IMR-90 (cell line): ENCODE results near the gene DNAH8. TPM values are rescaled to one million over a fixed set of nuclear protein-coding genes. Genes with fewer than 3 reads are reported as not detected.

Experiments used
- ATAC-seq: fragments of 200-7000 bp; cut with Tn5 transposase; 2 replicates; pipeline ENCODE4 v1.9.1; 2020; ENCODE audit warnings: low read depth, mild to moderate bottlenecking, moderate library complexity
- BruUV-seq: library from RNA; stranded (reverse); fragments of 400-500 nt; replicated peaks from 2 replicates; lab custom pipeline; 2021; lab: Mats Ljungman, UMichigan
- CTCF ChIA-PET: fragments of 300-600 bp; formaldehyde crosslinking; extraction: SDS; loops from one replicate; lab custom pipeline; 2021; ENCODE audit warnings: antibody characterized with exemption; lab: Yijun Ruan, JAX
- POLR2A ChIA-PET: fragments of 300-600 bp; sonication (Branson Sonifier 250); formaldehyde crosslinking; loops from one replicate; lab custom pipeline; 2022; ENCODE audit warnings: antibody characterized with exemption; ENCODE audit not compliant: unreplicated experiment; lab: Charles Lee
- DNase-seq: peaks from one replicate; pipeline ENCODE4 v3.0.0; 2013
- H2AFZ ChIP-seq: replicated peaks from 2 replicates; pipeline ENCODE3; 2013; ENCODE audit warnings: low read length, mild to moderate bottlenecking; ENCODE audit not compliant: poor library complexity
- H2AK5ac ChIP-seq: 2 replicates; pipeline ENCODE4 v1.6.1; 2013; ENCODE audit warnings: low read depth, low read length, inconsistent platforms
- H2AK9ac ChIP-seq: replicated peaks from 2 replicates; pipeline ENCODE3; 2013; ENCODE audit warnings: mild to moderate bottlenecking, low read depth, low read length, moderate library complexity; ENCODE audit not compliant: poor library complexity
- H2BK120ac ChIP-seq: 2 replicates; pipeline ENCODE4 v1.6.1; 2013; ENCODE audit warnings: low read depth, low read length, inconsistent platforms
- H2BK15ac ChIP-seq: 3 replicates; pipeline ENCODE4 v1.6.1; 2013; ENCODE audit warnings: low read depth, low read length, inconsistent platforms
- H2BK20ac ChIP-seq: 2 replicates; pipeline ENCODE4 v1.6.1; 2013; ENCODE audit warnings: low read depth, mild to moderate bottlenecking, inconsistent platforms, low read length, moderate library complexity
- H2BK5ac ChIP-seq: 2 replicates; pipeline ENCODE4 v1.6.1; 2013; ENCODE audit warnings: mild to moderate bottlenecking, low read depth, low read length, inconsistent platforms; ENCODE audit not compliant: poor library complexity, severe bottlenecking
- H3K14ac ChIP-seq: replicated peaks from 2 replicates; pipeline ENCODE4 v1.6.1; 2013; ENCODE audit warnings: low read depth, low read length, inconsistent platforms
- H3K18ac ChIP-seq: 2 replicates; pipeline ENCODE4 v1.6.1; 2013; ENCODE audit warnings: low read depth, low read length, control low read depth
- H3K23ac ChIP-seq: 2 replicates; pipeline ENCODE4 v1.6.1; 2013; ENCODE audit warnings: low read depth, low read length, inconsistent platforms
- H3K27ac ChIP-seq: 2 replicates; pipeline ENCODE4 v1.5.1; 2013; ENCODE audit warnings: mild to moderate bottlenecking, control low read depth, low read length; ENCODE audit not compliant: insufficient read depth
- H3K27me3 ChIP-seq: 2 replicates; pipeline ENCODE4 v1.6.1; 2013; ENCODE audit warnings: low read length; ENCODE audit not compliant: control insufficient read depth, insufficient read depth
- H3K36me3 ChIP-seq: 2 replicates; pipeline ENCODE4 v1.6.1; 2013; ENCODE audit warnings: low read length, mixed read lengths; ENCODE audit not compliant: control insufficient read depth, insufficient read depth
- H3K4ac ChIP-seq: 2 replicates; pipeline ENCODE4 v1.6.1; 2013; ENCODE audit warnings: low read depth, low read length, inconsistent platforms
- H3K4me1 ChIP-seq: 2 replicates; pipeline ENCODE4 v1.6.1; 2013; ENCODE audit warnings: low read length, mixed read lengths; ENCODE audit not compliant: control insufficient read depth, insufficient read depth
- H3K4me2 ChIP-seq: 2 replicates; pipeline ENCODE4 v1.6.1; 2013; ENCODE audit warnings: low read depth, mild to moderate bottlenecking, control low read depth, low read length, moderate library complexity
- H3K4me3 ChIP-seq: 2 replicates; pipeline ENCODE4 v1.5.1; 2013; ENCODE audit warnings: low read depth, mild to moderate bottlenecking, control low read depth, low read length, moderate library complexity; ENCODE audit not compliant: insufficient read depth
- H3K56ac ChIP-seq: 2 replicates; pipeline ENCODE4 v1.6.1; 2013; ENCODE audit warnings: low read length, inconsistent platforms; ENCODE audit not compliant: insufficient read depth; ENCODE audit errors: extremely low read depth
- H3K79me1 ChIP-seq, 2 experiments: 2 replicates each; pipeline ENCODE4 v1.6.1; 2013; ENCODE audit warnings: low read length in 2 of 2, inconsistent platforms in 1 of 2, low read depth in 1 of 2
- H3K9ac ChIP-seq: 2 replicates; pipeline ENCODE4 v1.6.1; 2013; ENCODE audit warnings: low read depth, low read length, control low read depth
- H3K9me1 ChIP-seq: 2 replicates; pipeline ENCODE4 v1.6.1; 2013; ENCODE audit warnings: low read length, inconsistent platforms; ENCODE audit not compliant: insufficient read depth
- H3K9me3 ChIP-seq: 2 replicates; pipeline ENCODE4 v1.6.1; 2013; ENCODE audit warnings: low read length; ENCODE audit not compliant: control insufficient read depth, insufficient read depth
- H4K20me1 ChIP-seq: 2 replicates; pipeline ENCODE4 v1.6.1; 2013; ENCODE audit warnings: low read length, inconsistent platforms; ENCODE audit not compliant: insufficient read depth
- H4K5ac ChIP-seq: 2 replicates; pipeline ENCODE4 v1.6.1; 2013; ENCODE audit warnings: mild to moderate bottlenecking, low read depth, low read length, control low read depth
- H4K8ac ChIP-seq, 2 experiments: 2 replicates each; pipeline ENCODE4 v1.6.1; 2013; ENCODE audit warnings: low read depth in 2 of 2, low read length in 2 of 2, control low read depth in 1 of 2, inconsistent platforms in 1 of 2
- H4K91ac ChIP-seq: 2 replicates; pipeline ENCODE4 v1.6.1; 2013; ENCODE audit warnings: low read depth, low read length, inconsistent platforms; ENCODE audit not compliant: insufficient read depth
- BHLHE40 ChIP-seq: fragments of 150-350 bp; IDR thresholded peaks from 2 replicates; pipeline ENCODE4 v1.6.1; 2016; ENCODE audit warnings: mild to moderate bottlenecking, low read depth, low read length
- CEBPB ChIP-seq: IDR thresholded peaks from 2 replicates; pipeline ENCODE4 v1.6.1; 2012; ENCODE audit warnings: low read depth, low read length, improper control_type of control experiment
- CTCF ChIP-seq: conservative IDR thresholded peaks from 2 replicates; pipeline ENCODE4 v1.5.1; 2012; ENCODE audit warnings: mild to moderate bottlenecking, low read depth, low read length, improper control_type of control experiment
- ELK1 ChIP-seq: fragments of 150-350 bp; IDR thresholded peaks from 2 replicates; pipeline ENCODE4 v1.6.1; 2016; ENCODE audit warnings: low read depth, mild to moderate bottlenecking, low read length, moderate library complexity, borderline replicate concordance
- MAFK ChIP-seq: IDR thresholded peaks from 2 replicates; pipeline ENCODE4 v1.6.1; 2012; ENCODE audit warnings: low read depth, low read length, improper control_type of control experiment
- MXI1 ChIP-seq: IDR thresholded peaks from 2 replicates; pipeline ENCODE4 v1.6.1; 2012; ENCODE audit warnings: low read depth, mild to moderate bottlenecking, low read length, moderate library complexity, borderline replicate concordance
- NFE2L2 ChIP-seq: fragments of 150-350 bp; IDR thresholded peaks from 2 replicates; pipeline ENCODE4 v1.6.1; 2016; ENCODE audit warnings: low read depth, mild to moderate bottlenecking, low read length
- POLR2A ChIP-seq: IDR thresholded peaks from 2 replicates; pipeline ENCODE4 v1.6.1; 2012; ENCODE audit warnings: mild to moderate bottlenecking, low read depth, low read length
- RFX5 ChIP-seq: IDR thresholded peaks from 2 replicates; pipeline ENCODE4 v1.8.0; 2012; ENCODE audit warnings: low read depth, mild to moderate bottlenecking, low read length, moderate library complexity
- SMC3 ChIP-seq: fragments of 150-350 bp; IDR thresholded peaks from 2 replicates; pipeline ENCODE4 v1.6.1; 2016; ENCODE audit warnings: low read depth, mild to moderate bottlenecking, antibody characterized with exemption, low read length, moderate library complexity
- USF2 ChIP-seq: fragments of 150-350 bp; IDR thresholded peaks from 2 replicates; pipeline ENCODE4 v1.6.1; 2017; ENCODE audit warnings: mild to moderate bottlenecking, antibody characterized with exemption, low read length, low read depth
- WGBS, 2 experiments: methylation state at CpG; one replicate each; pipeline versions ENCODE4 v1.1.5 to v1.1.7; 2013; ENCODE audit warnings: missing lambda C conversion rate in 2 of 2; ENCODE audit not compliant: insufficient read length in 1 of 2; ENCODE audit errors: extremely low coverage in 2 of 2; 5-methylcytosine and 5-hydroxymethylcytosine counted together
- dilution Hi-C: fragments of 300-500 bp; cut with HindIII; formaldehyde crosslinking; loops from one replicate; pipeline ENCODE4 v1.14.3; 2018; ENCODE audit warnings: low sequenced_read_pairs; ENCODE audit not compliant: unreplicated experiment
- in situ Hi-C: fragments of 300-500 bp; cut with MboI; formaldehyde crosslinking; loops from 3 replicates; pipeline ENCODE4 v1.14.3; 2019; ENCODE audit warnings: low sequenced_read_pairs, inconsistent platforms, mixed read lengths
- intact Hi-C: fragments of 100-400 bp; cut with micrococcal nuclease; formaldehyde crosslinking; loops from 2 replicates; pipeline ENCODE4 v1.10.0; 2022
- polyA plus RNA-seq, 3 experiments: library from polyadenylated mRNA; depleted of rRNA; stranded (reverse); fragments of >200 nt; gene quantifications; 2 replicates each; pipeline ENCODE4 v1.2.3, GENCODE V29; 2012; ENCODE audit warnings: low replicate concordance in 1 of 3
- total RNA-seq: library from RNA; depleted of rRNA; stranded (reverse); fragments of >200 nt; gene quantifications from 2 replicates; pipeline ENCODE4 v1.2.3, GENCODE V29; 2012

Gene DNAH8
- total and polyA plus RNA-seq, 2 of the 4 experiments (the other 2 are of a cell fraction): not detected

- Histone ChIP-seq H4K20me1 (no peaks in the 10 kb centered on the region), H2AFZ (no peak overlapping the region), H3K4ac (no peak overlapping the region), H3K9ac (no peak overlapping the region), H2BK20ac (no peak overlapping the region), H2AK5ac (no peak overlapping the region), H3K36me3 (no peaks in the 10 kb centered on the region), H4K8ac (no peak overlapping the region), H3K27me3 (peaks cover 6% of the 10 kb centered on the region), H3K14ac (no peak overlapping the region), H3K4me2 (no peak overlapping the region), H3K23ac (no peak overlapping the region), H2BK120ac (no peak overlapping the region), H2AK9ac (no peak overlapping the region), H3K79me1 (no peaks in the 10 kb centered on the region), H3K9me3 (no peaks in the 10 kb centered on the region), H2BK5ac (no peak overlapping the region), H3K4me3 (no peak overlapping the region), H3K9me1 (no peaks in the 10 kb centered on the region), H3K56ac (no peak overlapping the region), H2BK15ac (no peak overlapping the region), H4K5ac (no peak overlapping the region), H3K27ac (no peak overlapping the region), H4K91ac (no peak overlapping the region), H3K18ac (no peak overlapping the region), H3K4me1 (no peaks in the 10 kb centered on the region)
- WGBS, 2 experiments: 33% methylated on average over 3 of the region's 10 CpGs; no CpG with 5 or more reads in 1 of the 2 experiments
- BruUV-seq: no TSS peak
- in situ Hi-C loops (no loop called here), intact Hi-C loops (no loop called here), dilution Hi-C loops (no loop called here)
- ChIA-PET POLR2A (no interaction called here), CTCF (no interaction called here)
- TF ChIP-seq NFE2L2 (no peak), USF2 (no peak), POLR2A (no peak), CTCF (no peak), RFX5 (no peak), MXI1 (no peak), SMC3 (no peak), MAFK (no peak), ELK1 (no peak), CEBPB (no peak), BHLHE40 (no peak)
- DNase-seq (no peak), ATAC-seq (no peak)
Measured at GRCh38 chr6:39040080-39040673, 325.1 kb downstream of the DNAH8 start.
